ENCODE measurements around the gene PTPN4. TPM values are rescaled to one million over a fixed set of nuclear protein-coding genes. Genes with fewer than 3 reads are reported as not detected.

The PTPN4 gene
- total RNA-seq, 1 donor: 28.5 TPM

GRCh38 chr2:119859528-119859927 is 99.8 kb downstream of the PTPN4 start:
- DNase-seq (ENCODE audit: low read depth): no peak

DNA sequence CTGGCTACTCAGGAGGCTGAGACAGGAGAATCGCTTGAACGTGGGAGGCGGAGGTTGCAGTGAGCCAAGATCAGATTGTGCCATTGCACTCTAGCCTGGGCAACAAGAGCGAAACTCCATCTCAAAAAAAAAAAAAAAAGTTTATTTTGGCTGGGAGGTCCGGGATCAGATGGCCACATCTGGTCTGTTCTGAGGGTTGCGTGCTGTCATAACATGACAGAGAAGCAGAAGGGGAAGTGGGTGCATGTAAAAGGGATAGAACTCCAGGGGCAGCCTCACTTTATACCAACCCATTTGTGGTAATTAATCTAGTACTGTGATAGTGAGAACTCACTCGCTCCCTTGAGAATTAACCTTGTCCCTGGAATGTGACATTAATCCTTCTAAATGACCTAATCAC is 101.2 kb downstream of the PTPN4 start:
- DNase-seq (ENCODE audit: low read depth): no peak
- TF ChIP-seq, protein P1, sequence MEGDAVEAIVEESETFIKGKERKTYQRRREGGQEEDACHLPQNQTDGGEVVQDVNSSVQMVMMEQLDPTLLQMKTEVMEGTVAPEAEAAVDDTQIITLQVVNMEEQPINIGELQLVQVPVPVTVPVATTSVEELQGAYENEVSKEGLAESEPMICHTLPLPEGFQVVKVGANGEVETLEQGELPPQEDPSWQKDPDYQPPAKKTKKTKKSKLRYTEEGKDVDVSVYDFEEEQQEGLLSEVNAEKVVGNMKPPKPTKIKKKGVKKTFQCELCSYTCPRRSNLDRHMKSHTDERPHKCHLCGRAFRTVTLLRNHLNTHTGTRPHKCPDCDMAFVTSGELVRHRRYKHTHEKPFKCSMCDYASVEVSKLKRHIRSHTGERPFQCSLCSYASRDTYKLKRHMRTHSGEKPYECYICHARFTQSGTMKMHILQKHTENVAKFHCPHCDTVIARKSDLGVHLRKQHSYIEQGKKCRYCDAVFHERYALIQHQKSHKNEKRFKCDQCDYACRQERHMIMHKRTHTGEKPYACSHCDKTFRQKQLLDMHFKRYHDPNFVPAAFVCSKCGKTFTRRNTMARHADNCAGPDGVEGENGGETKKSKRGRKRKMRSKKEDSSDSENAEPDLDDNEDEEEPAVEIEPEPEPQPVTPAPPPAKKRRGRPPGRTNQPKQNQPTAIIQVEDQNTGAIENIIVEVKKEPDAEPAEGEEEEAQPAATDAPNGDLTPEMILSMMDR (IDR thresholded peaks at IDR 0.05; ENCODE audit: insufficient read depth, low read depth, low read length): no peak
- H3K4me3 ChIP-seq (ENCODE audit: low read depth, low read length): no peak overlapping the region

More at GRCh38 chr2:119859528-119859927, 99.8 kb downstream of the PTPN4 start:
- no peak overlapping the region for H3K4me3 ChIP-seq (ENCODE audit: low read depth, low read length)
- TF ChIP-seq, protein P1 (IDR thresholded peaks at IDR 0.05; ENCODE audit: insufficient read depth, low read depth, low read length): no peak

GRCh38 chr2:119862127-119862889 is 102.6 kb downstream of the PTPN4 start:
- TF ChIP-seq, protein P1 (IDR thresholded peaks at IDR 0.05; ENCODE audit: insufficient read depth, low read depth, low read length): no peak
- H3K4me3 ChIP-seq (ENCODE audit: low read depth, low read length): no peak overlapping the region
- DNase-seq (ENCODE audit: low read depth): no peak

GRCh38 chr2:119864318-119864717 is 104.6 kb downstream of the PTPN4 start:
- DNase-seq (ENCODE audit: low read depth): no peak
- TF ChIP-seq, protein P1 (IDR thresholded peaks at IDR 0.05; ENCODE audit: insufficient read depth, low read depth, low read length): no peak

GRCh38 chr2:119871725-119872124 is 112.0 kb downstream of the PTPN4 start:
- TF ChIP-seq, protein P1 (IDR thresholded peaks at IDR 0.05; ENCODE audit: insufficient read depth, low read depth, low read length): no peak
- H3K4me3 ChIP-seq (ENCODE audit: low read depth, low read length): no peak overlapping the region
- no peak for DNase-seq (ENCODE audit: low read depth)

More at GRCh38 chr2:119864318-119864717, 104.6 kb downstream of the PTPN4 start:
- H3K4me3 ChIP-seq (ENCODE audit: low read depth, low read length): no peak overlapping the region

DNA sequence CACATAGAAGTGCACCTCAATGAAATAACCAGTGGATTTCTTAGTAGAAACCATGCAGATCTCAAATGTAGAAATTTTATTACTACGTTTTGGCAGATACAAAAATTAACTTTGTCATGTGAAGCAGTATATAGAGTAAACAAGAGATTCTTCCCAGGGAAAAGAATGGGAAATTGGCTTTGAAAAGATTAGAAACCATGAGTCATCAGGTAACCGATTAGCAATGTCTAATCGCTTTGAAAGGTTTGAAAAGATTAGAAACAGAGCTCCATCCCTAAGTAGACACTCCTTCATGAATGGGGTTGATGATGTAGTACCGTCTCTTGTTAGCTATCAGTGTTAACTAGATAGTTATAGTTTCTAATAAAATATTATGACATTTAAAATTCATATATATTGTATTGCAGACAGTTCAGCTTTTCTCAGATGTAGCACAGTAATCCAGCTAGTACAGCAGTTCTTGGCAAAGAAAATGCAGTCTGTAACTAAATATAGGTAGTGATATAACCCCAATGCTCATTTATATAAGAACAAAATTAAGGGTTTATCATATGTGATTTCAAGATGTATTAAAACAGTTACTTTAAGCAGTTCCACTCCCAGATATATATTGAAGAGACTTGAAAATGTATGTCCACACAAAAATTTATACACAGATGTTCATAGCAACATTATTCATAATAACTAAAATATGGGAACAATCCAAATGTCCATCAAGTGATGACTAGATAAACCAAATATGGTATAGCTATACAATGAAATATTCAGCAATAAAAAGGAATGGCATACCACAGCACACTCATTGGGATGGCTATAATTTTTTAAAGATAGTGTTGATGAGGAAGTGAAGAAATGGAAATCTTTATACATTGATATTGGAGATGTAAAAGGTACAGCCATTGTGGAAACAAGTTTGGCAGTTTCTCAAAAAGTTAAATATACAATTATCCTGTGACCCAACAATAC is 113.9 kb downstream of the PTPN4 start:
- TF ChIP-seq, protein P1 (IDR thresholded peaks at IDR 0.05; ENCODE audit: insufficient read depth, low read depth, low read length): no peak
- no peak overlapping the region for H3K4me3 ChIP-seq (ENCODE audit: low read depth, low read length)
- peak; percentile 23 for DNase-seq (ENCODE audit: low read depth)

Data from fibroblast of villous mesenchyme (primary cell).